ENCODE measurements around the gene SEM1. TPM values are rescaled to one million over a fixed set of nuclear protein-coding genes. Genes with fewer than 3 reads are reported as not detected.

The SEM1 gene
- total RNA-seq, 2 experiments from 2014 or later: 17.4 to 18.2 TPM

- Mint-ChIP-seq H3K9me3 (no peaks in the 10 kb centered on the region), H3K4me3 (no peak overlapping the region), H3K4me1 (ENCODE audit: low read depth) (no peaks in the 10 kb centered on the region), H3K36me3 (ENCODE audit: low read depth) (no peaks in the 10 kb centered on the region), H3K27me3 (peaks cover 24% of the 10 kb centered on the region), H3K27ac (no peak overlapping the region)
- DNase-seq: no peak
- TF ChIP-seq, protein P1, sequence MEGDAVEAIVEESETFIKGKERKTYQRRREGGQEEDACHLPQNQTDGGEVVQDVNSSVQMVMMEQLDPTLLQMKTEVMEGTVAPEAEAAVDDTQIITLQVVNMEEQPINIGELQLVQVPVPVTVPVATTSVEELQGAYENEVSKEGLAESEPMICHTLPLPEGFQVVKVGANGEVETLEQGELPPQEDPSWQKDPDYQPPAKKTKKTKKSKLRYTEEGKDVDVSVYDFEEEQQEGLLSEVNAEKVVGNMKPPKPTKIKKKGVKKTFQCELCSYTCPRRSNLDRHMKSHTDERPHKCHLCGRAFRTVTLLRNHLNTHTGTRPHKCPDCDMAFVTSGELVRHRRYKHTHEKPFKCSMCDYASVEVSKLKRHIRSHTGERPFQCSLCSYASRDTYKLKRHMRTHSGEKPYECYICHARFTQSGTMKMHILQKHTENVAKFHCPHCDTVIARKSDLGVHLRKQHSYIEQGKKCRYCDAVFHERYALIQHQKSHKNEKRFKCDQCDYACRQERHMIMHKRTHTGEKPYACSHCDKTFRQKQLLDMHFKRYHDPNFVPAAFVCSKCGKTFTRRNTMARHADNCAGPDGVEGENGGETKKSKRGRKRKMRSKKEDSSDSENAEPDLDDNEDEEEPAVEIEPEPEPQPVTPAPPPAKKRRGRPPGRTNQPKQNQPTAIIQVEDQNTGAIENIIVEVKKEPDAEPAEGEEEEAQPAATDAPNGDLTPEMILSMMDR (IDR thresholded peaks at IDR 0.05): no peak
- H3K36me3 ChIP-seq (ENCODE audit: insufficient read depth, low read length): no peaks in the 10 kb centered on the region
- intact Hi-C loops (cut with DNase I, micrococcal nuclease): no loop called here
- ChIA-PET POLR2A (no interaction called here), CTCF (no interaction called here)
- H3K9me3 ChIP-seq (ENCODE audit: control insufficient read depth in 1 of 2, insufficient read depth in 1 of 2, low read length in 2 of 2): no peaks in the 10 kb centered on the region
- no peak for ATAC-seq (ENCODE audit: poor library complexity)
- no peak overlapping the region for H3K27ac ChIP-seq (ENCODE audit: low read depth in 1 of 2, low read length in 2 of 2)
- H3K4me1 ChIP-seq (ENCODE audit: insufficient read depth, low read length): no peaks in the 10 kb centered on the region
- peaks cover 0 to 37% of the 10 kb centered on the region in 2 experiments for H3K27me3 ChIP-seq (ENCODE audit: control insufficient read depth in 1 of 2, insufficient read depth in 2 of 2, low read length in 2 of 2)
- no peak overlapping the region for H3K4me3 ChIP-seq (ENCODE audit: low read length)
Observed at GRCh38 chr7:96740130-96740529, 30.5 kb upstream of the SEM1 start.

- TF ChIP-seq, protein P1 (IDR thresholded peaks at IDR 0.05): no peak
- intact Hi-C loops (cut with DNase I, micrococcal nuclease): no loop called here
- peaks cover 25% of the 10 kb centered on the region for H3K27me3 Mint-ChIP-seq
Observed at GRCh38 chr7:96739609-96740008, 30.0 kb upstream of the SEM1 start.

GRCh38 chr7:96739167-96739566 lies 29.5 kb upstream of the SEM1 start:
- ChIA-PET CTCF (no interaction called here), POLR2A (no interaction called here)
- no peaks in the 10 kb centered on the region for H3K4me1 ChIP-seq (ENCODE audit: insufficient read depth, low read length)
- intact Hi-C loops (cut with DNase I, micrococcal nuclease): no loop called here
- TF ChIP-seq, protein P1 (IDR thresholded peaks at IDR 0.05): no peak
- no peak overlapping the region for H3K4me3 ChIP-seq (ENCODE audit: low read length)
- Mint-ChIP-seq H3K9me3 (no peaks in the 10 kb centered on the region), H3K36me3 (ENCODE audit: low read depth) (no peaks in the 10 kb centered on the region), H3K27ac (no peak overlapping the region), H3K27me3 (peaks cover 23% of the 10 kb centered on the region), H3K4me1 (ENCODE audit: low read depth) (no peaks in the 10 kb centered on the region), H3K4me3 (no peak overlapping the region)
- no peak for ATAC-seq (ENCODE audit: poor library complexity)
- no peak overlapping the region for H3K27ac ChIP-seq (ENCODE audit: low read depth in 1 of 2, low read length in 2 of 2)
- no peak for DNase-seq
- no peaks in the 10 kb centered on the region for H3K36me3 ChIP-seq (ENCODE audit: insufficient read depth, low read length)
- H3K9me3 ChIP-seq (ENCODE audit: control insufficient read depth in 1 of 2, insufficient read depth in 1 of 2, low read length in 2 of 2): no peaks in the 10 kb centered on the region
- H3K27me3 ChIP-seq (ENCODE audit: control insufficient read depth in 1 of 2, insufficient read depth in 2 of 2, low read length in 2 of 2): peaks cover 0 to 38% of the 10 kb centered on the region in 2 experiments

More at GRCh38 chr7:96739609-96740008, 30.0 kb upstream of the SEM1 start:
- ChIA-PET CTCF (no interaction called here), POLR2A (no interaction called here)
- Mint-ChIP-seq H3K27ac (no peak overlapping the region), H3K9me3 (no peaks in the 10 kb centered on the region), H3K4me3 (no peak overlapping the region), H3K4me1 (ENCODE audit: low read depth) (no peaks in the 10 kb centered on the region), H3K36me3 (ENCODE audit: low read depth) (no peaks in the 10 kb centered on the region)
- DNase-seq (no peak), ATAC-seq (ENCODE audit: poor library complexity) (no peak)
- Histone ChIP-seq H3K4me1 (ENCODE audit: insufficient read depth, low read length) (no peaks in the 10 kb centered on the region), H3K27me3 (ENCODE audit: control insufficient read depth in 1 of 2, insufficient read depth in 2 of 2, low read length in 2 of 2) (peaks cover 0 to 38% of the 10 kb centered on the region in 2 experiments), H3K27ac (ENCODE audit: low read depth in 1 of 2, low read length in 2 of 2) (no peak overlapping the region), H3K9me3 (ENCODE audit: control insufficient read depth in 1 of 2, insufficient read depth in 1 of 2, low read length in 2 of 2) (no peaks in the 10 kb centered on the region), H3K36me3 (ENCODE audit: insufficient read depth, low read length) (no peaks in the 10 kb centered on the region), H3K4me3 (ENCODE audit: low read length) (no peak overlapping the region)

All from CD4-positive, alpha-beta T cell (primary cell).